HepG2 (cell line): ENCODE measurements around the gene MICOS13. TPM values are rescaled to one million over a fixed set of nuclear protein-coding genes. Genes with fewer than 3 reads are reported as not detected.

Experiments used
- ATAC-seq: fragments of 200-7000 bp; cut with Tn5 transposase; 3 replicates; pipeline ENCODE4 v1.9.1; 2020; ENCODE audit warnings: mild to moderate bottlenecking, moderate library complexity
- BruUV-seq: library from RNA; stranded (reverse); fragments of 400-500 nt; replicated peaks from 2 replicates; lab custom pipeline; 2021; lab: Mats Ljungman, UMichigan
- CTCF ChIA-PET: fragments of 300-600 bp; formaldehyde crosslinking; extraction: SDS; loops from one replicate; lab custom pipeline; 2021; ENCODE audit warnings: low total read pairs, inconsistent platforms, low intra/inter-chr PET ratio; lab: Yijun Ruan, JAX
- POLR2A ChIA-PET: fragments of 350-600 bp; sonication (Branson Sonifier 250); formaldehyde crosslinking; loops from one replicate; lab custom pipeline; 2020; ENCODE audit warnings: antibody characterized with exemption, inconsistent platforms; lab: Yijun Ruan, JAX
- DNase-seq: peaks from one replicate; pipeline ENCODE4 v3.0.0-alpha.2; 2015; ENCODE audit warnings: low spot score
- FAIRE-seq: peaks from 3 replicates; lab custom pipeline; 2011; peaks lifted over from hg19 to GRCh38; lab: Jason Lieb, UNC
- H2AFZ ChIP-seq: one replicate; pipeline ENCODE4 v1.6.1; 2011; ENCODE audit warnings: low read length, inconsistent platforms
- H3K27ac ChIP-seq: fragments of 300-600 bp; 3 replicates; pipeline ENCODE4 v1.8.0; 2011; ENCODE audit warnings: mixed run types, mild to moderate bottlenecking, mixed read lengths, low read length, inconsistent platforms; ENCODE audit not compliant: insufficient read depth; ENCODE audit errors: extremely low read length
- H3K27me3 ChIP-seq, 2 experiments: fragments of 200-600 bp in 1 of 2; 2 replicates in 1 of 2; 3 replicates in 1 of 2; pipeline versions ENCODE4 v1.6.0 to v1.8.0; 2011; ENCODE audit warnings: low read length in 2 of 2, mild to moderate bottlenecking in 2 of 2, moderate library complexity in 2 of 2, inconsistent platforms in 1 of 2; ENCODE audit not compliant: insufficient read depth in 2 of 2, control insufficient read depth in 1 of 2
- H3K36me3 ChIP-seq, 2 experiments: fragments of 200-600 bp in 1 of 2; replicated peaks in 1 of 2; 2 replicates in 1 of 2; 3 replicates in 1 of 2; pipeline versions ENCODE4 v1.5.1 to v1.8.0; 2011; ENCODE audit warnings: low read length in 2 of 2, inconsistent platforms in 1 of 2; ENCODE audit not compliant: insufficient read depth in 2 of 2, control insufficient read depth in 1 of 2
- H3K4me1 ChIP-seq: 2 replicates; pipeline ENCODE4 v1.5.1; 2012; ENCODE audit warnings: low read length, inconsistent platforms; ENCODE audit not compliant: insufficient read depth
- H3K4me2 ChIP-seq: 2 replicates; pipeline ENCODE4 v1.6.0; 2011; ENCODE audit warnings: low read depth, low read length, inconsistent platforms
- H3K4me3 ChIP-seq, 3 experiments: fragments of 200-600 bp in 1 of 3; sonication (generic), shearing (Covaris generic) in 1 of 3; replicated peaks in 1 of 3; 2 replicates each; pipeline ENCODE4 v1.5.1; 2011 to 2016; ENCODE audit warnings: low read length in 3 of 3, inconsistent platforms in 2 of 3, low read depth in 2 of 3, mild to moderate bottlenecking in 2 of 3, control low read depth in 1 of 3, mixed read lengths in 1 of 3; ENCODE audit not compliant: insufficient read depth in 1 of 3
- H3K79me2 ChIP-seq: one replicate; pipeline ENCODE4 v1.6.1; 2011; ENCODE audit warnings: low read length, inconsistent platforms; ENCODE audit not compliant: insufficient read depth
- H3K9ac ChIP-seq: 2 replicates; pipeline ENCODE4 v1.6.0; 2011; ENCODE audit warnings: mild to moderate bottlenecking, low read depth, low read length, inconsistent platforms; ENCODE audit not compliant: insufficient read depth
- H3K9me3 ChIP-seq: 2 replicates; pipeline ENCODE4 v1.5.1; 2012; ENCODE audit warnings: mild to moderate bottlenecking, low read length
- H4K20me1 ChIP-seq: 2 replicates; pipeline ENCODE4 v1.6.0; 2011; ENCODE audit warnings: inconsistent platforms, mild to moderate bottlenecking, low read length, moderate library complexity; ENCODE audit not compliant: insufficient read depth
- CBX1 ChIP-seq: IDR thresholded peaks from one replicate; pipeline ENCODE4 v1.6.1; 2016; ENCODE audit warnings: antibody characterized with exemption, low read depth
- FOXC1 ChIP-seq: sonication (generic); formaldehyde crosslinking; IDR thresholded peaks from 2 replicates; pipeline ENCODE4 v1.8.0; 2022; ENCODE audit warnings: mild to moderate bottlenecking, missing genetic modification reagents, borderline replicate concordance
- GPN1 ChIP-seq: sonication (generic); formaldehyde crosslinking; IDR thresholded peaks from 2 replicates; pipeline ENCODE4 v1.5.1; 2020; ENCODE audit warnings: missing genetic modification reagents, borderline replicate concordance
- HDAC6 ChIP-seq: fragments of 200-600 bp; sonication (generic); IDR thresholded peaks from 2 replicates; pipeline ENCODE4 v1.7.0; 2017; ENCODE audit warnings: mild to moderate bottlenecking, antibody characterized with exemption, low read length, low read depth
- IKZF1 ChIP-seq: fragments of 450-650 bp; IDR thresholded peaks from 2 replicates; pipeline ENCODE4 v1.7.1; 2016
- ISX ChIP-seq: sonication (generic); formaldehyde crosslinking; conservative IDR thresholded peaks from 2 replicates; pipeline ENCODE4 v1.5.0; 2020; ENCODE audit warnings: missing genetic modification reagents
- MBNL3 ChIP-seq: fragments of 250-450 bp; sonication (Bioruptor Pico); conservative IDR thresholded peaks from 2 replicates; pipeline ENCODE4 v1.8.0; 2022; ENCODE audit warnings: mild to moderate bottlenecking, inconsistent platforms
- NFIB ChIP-seq: sonication (generic); formaldehyde crosslinking; IDR thresholded peaks from 2 replicates; pipeline ENCODE4 v1.9.0; 2021; ENCODE audit warnings: missing genetic modification reagents, mild to moderate bottlenecking, borderline replicate concordance
- NKX3-1 ChIP-seq: sonication (generic); formaldehyde crosslinking; IDR thresholded peaks from 2 replicates; pipeline ENCODE4 v1.5.0; 2020; ENCODE audit warnings: missing genetic modification reagents
- NR2F2 ChIP-seq: IDR thresholded peaks from 2 replicates; pipeline ENCODE4 v1.6.1; 2012; ENCODE audit warnings: low read depth, inconsistent platforms, borderline replicate concordance
- PCBP1 ChIP-seq: fragments of 200-400 bp; formaldehyde crosslinking; IDR thresholded peaks from 2 replicates; pipeline ENCODE4 v1.6.1; 2017; ENCODE audit warnings: mild to moderate bottlenecking, low read depth, low read length, borderline replicate concordance
- RAD21 ChIP-seq: fragments of 450-650 bp; formaldehyde crosslinking; IDR thresholded peaks from 2 replicates; pipeline ENCODE4 v1.5.0; 2020; ENCODE audit warnings: mild to moderate bottlenecking
- SP2 ChIP-seq: sonication (generic); formaldehyde crosslinking; IDR thresholded peaks from 2 replicates; pipeline ENCODE4 v1.5.1; 2020; ENCODE audit warnings: mild to moderate bottlenecking, missing genetic modification reagents
- THYN1 ChIP-seq: sonication (generic); formaldehyde crosslinking; IDR thresholded peaks from 2 replicates; pipeline ENCODE4 v1.8.1; 2023; ENCODE audit warnings: low read depth, mild to moderate bottlenecking, moderate library complexity, missing genetic modification reagents, borderline replicate concordance
- U2AF2 ChIP-seq: fragments of 200-400 bp; formaldehyde crosslinking; IDR thresholded peaks from 2 replicates; pipeline ENCODE4 v1.6.1; 2017; ENCODE audit warnings: low read depth, mild to moderate bottlenecking, low read length
- YEATS2 ChIP-seq: sonication (generic); formaldehyde crosslinking; IDR thresholded peaks from 2 replicates; pipeline ENCODE4 v1.4.0; 2020; ENCODE audit warnings: missing genetic modification reagents, borderline replicate concordance
- ZNF101 ChIP-seq: sonication (generic); formaldehyde crosslinking; IDR thresholded peaks from 2 replicates; pipeline ENCODE4 v1.4.0; 2020; ENCODE audit warnings: mild to moderate bottlenecking, low read depth, missing genetic modification reagents, borderline replicate concordance
- ZNF496 ChIP-seq: sonication (generic); formaldehyde crosslinking; IDR thresholded peaks from 2 replicates; pipeline ENCODE4 v1.8.1; 2023; ENCODE audit warnings: mild to moderate bottlenecking, moderate library complexity, missing genetic modification reagents; ENCODE audit not compliant: insufficient replicate concordance
- ZNF501 ChIP-seq: sonication (generic); formaldehyde crosslinking; IDR thresholded peaks from 2 replicates; pipeline ENCODE4 v1.5.1; 2020; ENCODE audit warnings: mild to moderate bottlenecking, moderate library complexity, missing genetic modification reagents
- ZNF549 ChIP-seq: sonication (generic); formaldehyde crosslinking; IDR thresholded peaks from 2 replicates; pipeline ENCODE4 v1.5.0; 2020; ENCODE audit warnings: missing genetic modification reagents
- WGBS: methylation state at CpG from one replicate; pipeline ENCODE4 v1.1.6; 2017; ENCODE audit warnings: low lambda C conversion rate; 5-methylcytosine and 5-hydroxymethylcytosine counted together
- in situ Hi-C: cut with HindIII; loops from 2 replicates; pipeline ENCODE4 v1.10.0; 2017; ENCODE audit warnings: low pct_unique_long_range_greater_than_20kb; ENCODE audit not compliant: extremely low pct_ligation_motif_present
- intact Hi-C: fragments of 100-400 bp; cut with micrococcal nuclease; formaldehyde crosslinking; loops from one replicate; pipeline ENCODE4 v1.10.0; 2022; ENCODE audit not compliant: unreplicated experiment
- polyA plus RNA-seq, 8 experiments: library from polyadenylated mRNA; depleted of rRNA in 3 of 8; stranded (reverse) in 7 of 8; unstranded in 1 of 8; fragments of >200 nt; fragmentation: Illumina TruSeq in 4 of 8; extraction: Trizol in 4 of 8; gene quantifications; 2 replicates each; pipeline versions ENCODE4 v1.2.1 to v1.2.3, GENCODE V29; 2011 to 2016; ENCODE audit warnings: low read depth in 4 of 8, missing spikeins in 1 of 8, mixed read lengths in 1 of 8; ENCODE audit not compliant: insufficient read depth in 1 of 8
- total RNA-seq, 5 experiments: library from RNA; depleted of rRNA; stranded (reverse); fragments of >200 nt; fragmentation: Illumina TruSeq; extraction: Trizol; gene quantifications; 2 replicates each; pipeline ENCODE4 v1.2.3, GENCODE V29; 2016; ENCODE audit warnings: low read depth in 1 of 5
- TF ChIP-seq, protein P1 (sequence below): sonication (generic); formaldehyde crosslinking; conservative IDR thresholded peaks from 2 replicates; pipeline ENCODE4 v1.8.1; 2023; ENCODE audit warnings: missing genetic modification reagents

The MICOS13 gene
- total and polyA plus RNA-seq, 2 of the 13 experiments (the other 11 are each of a cell fraction or from before 2014, with no cell fraction given), result 28.8 to 35.4 TPM

GRCh38 chr19:5690125-5690954 is 10.0 kb upstream of the MICOS13 start, which contains the start of gene RPL36:
Gene RPL36 (plus strand): TSS chr19:5690295. CDS start chr19:5690508, 213 bp downstream.
- Histone ChIP-seq H3K36me3 (peaks cover 16 to 40% of the 10 kb centered on the region in 2 experiments), H3K4me3 (peak within 1 kb of the TSS; percentile 88 to 94 (median 89)), H4K20me1 (peaks cover 38% of the 10 kb centered on the region), H3K4me2 (peak within 1 kb of the TSS; percentile 79), H3K27ac (peak within 1 kb of the TSS; percentile 92), H3K9ac (peak within 1 kb of the TSS; percentile 94), H2AFZ (no peak within 1 kb of the TSS), H3K4me1 (peaks cover 34% of the 10 kb centered on the region), H3K79me2 (peaks cover 33% of the 10 kb centered on the region), H3K27me3 (no peaks in the 10 kb centered on the region; a peak in 1 of 5 replicates), H3K9me3 (no peaks in the 10 kb centered on the region)
- peak; percentile 56 for ATAC-seq
- POLR2A ChIA-PET, result interaction anchor here (0.6 to 3.7 kb wide), 21 partner anchors 9 to 281 kb away, joined by 3 to 95 read pairs (median 5); partner anchors contain the start of genes CATSPERD, DUS3L, LONP1 and NDUFA11
- CTCF ChIA-PET, result interaction anchor here (0.7 kb wide), 1 partner anchor 30 kb away, joined by 3 read pairs; the partner anchor contains the start of genes CATSPERD and LONP1
- DNase-seq, result peak; percentile 92
- FAIRE-seq, result peak; percentile 79
- in situ Hi-C loops (no loop called here), intact Hi-C loops (no loop called here)
- BruUV-seq, result no TSS peak
- under 1% methylated on average over 21 of the region's 73 CpGs for WGBS
- TF ChIP-seq, protein P1, sequence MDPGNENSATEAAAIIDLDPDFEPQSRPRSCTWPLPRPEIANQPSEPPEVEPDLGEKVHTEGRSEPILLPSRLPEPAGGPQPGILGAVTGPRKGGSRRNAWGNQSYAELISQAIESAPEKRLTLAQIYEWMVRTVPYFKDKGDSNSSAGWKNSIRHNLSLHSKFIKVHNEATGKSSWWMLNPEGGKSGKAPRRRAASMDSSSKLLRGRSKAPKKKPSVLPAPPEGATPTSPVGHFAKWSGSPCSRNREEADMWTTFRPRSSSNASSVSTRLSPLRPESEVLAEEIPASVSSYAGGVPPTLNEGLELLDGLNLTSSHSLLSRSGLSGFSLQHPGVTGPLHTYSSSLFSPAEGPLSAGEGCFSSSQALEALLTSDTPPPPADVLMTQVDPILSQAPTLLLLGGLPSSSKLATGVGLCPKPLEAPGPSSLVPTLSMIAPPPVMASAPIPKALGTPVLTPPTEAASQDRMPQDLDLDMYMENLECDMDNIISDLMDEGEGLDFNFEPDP, result 0 out of 2 replicates have a peak, but pooled peaks have one; percentile 40
- no peak for TF ChIP-seq ZNF549 (CRISPR knock-in tag)
- no peak for TF ChIP-seq HDAC6
- peak; percentile 77; the same call in 1 of the 2 replicates for TF ChIP-seq PCBP1
- no peak for TF ChIP-seq SP2
- TF ChIP-seq ZNF101 (CRISPR knock-in tag), result 0 out of 2 replicates have a peak, but pooled peaks have one; percentile 86
- TF ChIP-seq RAD21, result peak; percentile 64; the same call in 1 of the 2 replicates
- TF ChIP-seq IKZF1, result no peak
- no peak for TF ChIP-seq CBX1
- TF ChIP-seq NR2F2, result peak; percentile 63; the same call in 1 of the 2 replicates
- TF ChIP-seq ISX, result 0 out of 2 replicates have a peak, but pooled peaks have one; percentile 32
- peak; percentile 98 for TF ChIP-seq ZNF501 (CRISPR knock-in tag)
- TF ChIP-seq FOXC1 (CRISPR knock-in tag), result peak; percentile 94
- peak; percentile 81; the same call in 1 of the 2 replicates for TF ChIP-seq NKX3-1 (CRISPR knock-in tag)
- TF ChIP-seq GPN1 (CRISPR knock-in tag), result no peak
- TF ChIP-seq ZNF496, result no peak
- no peak for TF ChIP-seq NFIB (CRISPR knock-in tag)
- TF ChIP-seq U2AF2, result no peak
- peak; percentile 100 for TF ChIP-seq YEATS2
- no peak for TF ChIP-seq MBNL3
- TF ChIP-seq THYN1, result no peak
